ENCODE data around the gene RDH16. TPM values are rescaled to one million over a fixed set of nuclear protein-coding genes. Genes with fewer than 3 reads are reported as not detected.
A peak's percentile ranks its signal among the peaks of the same experiment; 100 is the strongest.

The RDH16 gene
- total RNA-seq, 1 donor from 2014 or later: 1.2 TPM

DNA sequence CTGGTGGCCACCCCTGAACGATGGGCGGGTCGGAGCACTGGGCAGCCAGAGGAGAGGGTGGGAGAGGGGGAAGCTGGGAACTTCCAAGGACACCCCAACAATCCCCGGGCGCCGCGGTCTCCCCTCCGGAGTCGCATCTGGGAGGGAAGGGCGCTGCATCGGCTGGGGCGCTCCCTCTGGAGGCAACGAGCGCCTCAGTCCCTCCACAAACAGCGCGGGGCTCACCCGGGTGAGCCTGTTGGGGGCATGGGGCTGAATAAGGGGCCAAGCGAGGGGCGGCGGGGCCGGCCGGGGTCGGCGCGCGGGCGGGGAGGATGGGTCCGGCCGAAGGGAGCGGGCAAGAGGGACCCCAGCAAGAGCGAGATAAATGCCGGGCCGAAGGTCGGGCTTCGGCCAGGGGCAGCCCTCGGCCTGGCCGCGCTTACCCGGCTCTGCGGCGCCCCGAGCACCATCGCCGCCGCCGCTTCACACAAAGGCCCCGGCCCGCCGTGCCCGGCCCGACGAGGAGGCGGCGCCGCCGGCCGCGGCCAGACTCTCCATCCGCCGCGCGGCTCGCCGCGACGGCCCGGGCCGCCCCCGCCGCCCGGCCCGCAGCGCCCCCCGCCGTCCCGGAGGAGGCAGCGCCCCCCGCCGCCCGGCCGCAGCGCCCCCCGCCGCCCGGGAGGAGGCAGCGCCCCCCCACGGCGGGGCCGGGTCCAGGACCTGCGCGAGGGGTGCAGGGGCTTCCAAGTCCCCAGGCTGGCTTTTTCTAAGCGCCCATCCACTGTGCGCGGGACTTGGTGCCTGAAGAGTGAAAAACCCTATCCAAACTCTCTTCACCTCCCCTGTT is 48.8 kb upstream of the RDH16 start, which contains the start of gene ZBTB39:
Gene ZBTB39, minus strand, starts transcription at position 567 of the 829 bp plus-strand sequence. CDS start 1,629 bp downstream, outside the sequence.
- H3K27ac ChIP-seq: peak within 1 kb of the TSS; percentile 22
- H3K4me1 ChIP-seq: peaks cover 7% of the 10 kb centered on the region
- TF ChIP-seq EZH2 (IDR thresholded peaks at IDR 0.05): no peak
- TF ChIP-seq, protein P1, sequence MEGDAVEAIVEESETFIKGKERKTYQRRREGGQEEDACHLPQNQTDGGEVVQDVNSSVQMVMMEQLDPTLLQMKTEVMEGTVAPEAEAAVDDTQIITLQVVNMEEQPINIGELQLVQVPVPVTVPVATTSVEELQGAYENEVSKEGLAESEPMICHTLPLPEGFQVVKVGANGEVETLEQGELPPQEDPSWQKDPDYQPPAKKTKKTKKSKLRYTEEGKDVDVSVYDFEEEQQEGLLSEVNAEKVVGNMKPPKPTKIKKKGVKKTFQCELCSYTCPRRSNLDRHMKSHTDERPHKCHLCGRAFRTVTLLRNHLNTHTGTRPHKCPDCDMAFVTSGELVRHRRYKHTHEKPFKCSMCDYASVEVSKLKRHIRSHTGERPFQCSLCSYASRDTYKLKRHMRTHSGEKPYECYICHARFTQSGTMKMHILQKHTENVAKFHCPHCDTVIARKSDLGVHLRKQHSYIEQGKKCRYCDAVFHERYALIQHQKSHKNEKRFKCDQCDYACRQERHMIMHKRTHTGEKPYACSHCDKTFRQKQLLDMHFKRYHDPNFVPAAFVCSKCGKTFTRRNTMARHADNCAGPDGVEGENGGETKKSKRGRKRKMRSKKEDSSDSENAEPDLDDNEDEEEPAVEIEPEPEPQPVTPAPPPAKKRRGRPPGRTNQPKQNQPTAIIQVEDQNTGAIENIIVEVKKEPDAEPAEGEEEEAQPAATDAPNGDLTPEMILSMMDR (IDR thresholded peaks at IDR 0.05): peak; percentile 58
- peak within 1 kb of the TSS; percentile 80 for H2AFZ ChIP-seq (replicated peaks)
- H4K20me1 ChIP-seq (ENCODE audit: low read depth): peaks cover 43% of the 10 kb centered on the region
- H3K27me3 ChIP-seq: no peaks in the 10 kb centered on the region
- H3F3A ChIP-seq (ENCODE audit: low read depth): peaks cover 8% of the 10 kb centered on the region
- H3K4me2 ChIP-seq: peak within 1 kb of the TSS; percentile 85
- Mint-ChIP-seq H3K9me3 (no peaks in the 10 kb centered on the region), H3K27ac (peak within 1 kb of the TSS; percentile 95), H3K27me3 (ENCODE audit: insufficient read depth, low read depth) (peaks cover 2% of the 10 kb centered on the region), H3K36me3 (peaks cover 28% of the 10 kb centered on the region), H3K4me1 (peaks cover 19% of the 10 kb centered on the region), H3K4me3 (peak within 1 kb of the TSS; percentile 96)
- no peaks in the 10 kb centered on the region for H3K9me3 ChIP-seq (ENCODE audit: low read depth)
- peak within 1 kb of the TSS; percentile 96 for H3K9ac ChIP-seq
- peak; percentile 90 for DNase-seq (ENCODE audit: low spot score)
- H3K79me2 ChIP-seq (ENCODE audit: low read depth): peaks cover 49% of the 10 kb centered on the region
- H3K36me3 ChIP-seq: no peaks in the 10 kb centered on the region
- H3K4me3 ChIP-seq: peak within 1 kb of the TSS; percentile 78

DNA sequence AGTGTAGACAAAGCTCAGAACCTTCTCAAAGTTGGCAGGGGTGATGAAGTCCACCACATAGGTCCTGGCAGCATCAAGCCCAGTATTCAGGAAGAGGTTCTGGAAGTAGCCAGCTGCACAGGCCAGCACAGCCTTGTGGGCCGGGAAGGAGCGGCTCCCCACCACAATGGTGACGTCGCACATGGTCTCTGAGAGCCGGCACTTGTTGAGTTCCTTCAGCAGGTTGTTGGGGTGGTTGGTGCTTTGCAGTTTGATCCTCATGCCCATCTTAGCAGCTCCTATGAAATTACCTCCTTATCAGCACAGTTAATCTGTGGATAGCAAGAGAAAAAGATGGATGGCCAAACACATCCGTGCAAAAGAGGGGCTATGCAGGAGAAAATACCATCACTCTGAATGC is 47.2 kb upstream of the RDH16 start:
- Histone ChIP-seq H3K9ac (no peak overlapping the region), H3K4me3 (no peak overlapping the region), H3K36me3 (peaks cover 9% of the 10 kb centered on the region), H3F3A (ENCODE audit: low read depth) (peaks cover 8% of the 10 kb centered on the region), H4K20me1 (ENCODE audit: low read depth) (peaks cover 58% of the 10 kb centered on the region), H3K4me1 (peaks cover 7% of the 10 kb centered on the region), H3K4me2 (peak overlapping the region; percentile 85), H3K27ac (no peak overlapping the region), H2AFZ (replicated peaks) (no peak overlapping the region), H3K9me3 (ENCODE audit: low read depth) (no peaks in the 10 kb centered on the region), H3K79me2 (ENCODE audit: low read depth) (peaks cover 64% of the 10 kb centered on the region), H3K27me3 (no peaks in the 10 kb centered on the region)
- peaks cover 2% of the 10 kb centered on the region for H3K27me3 Mint-ChIP-seq (ENCODE audit: insufficient read depth, low read depth)
- TF ChIP-seq, protein P1 (IDR thresholded peaks at IDR 0.05): no peak
- no peak for TF ChIP-seq EZH2 (IDR thresholded peaks at IDR 0.05)
- TF ChIP-seq EZH2phosphoT487 (IDR thresholded peaks at IDR 0.05): no peak
- peaks cover 21% of the 10 kb centered on the region for H3K4me1 Mint-ChIP-seq
- DNase-seq (ENCODE audit: low spot score): no peak
- peaks cover 28% of the 10 kb centered on the region for H3K36me3 Mint-ChIP-seq
- H3K27ac Mint-ChIP-seq: no peak overlapping the region
- peak overlapping the region; percentile 96 for H3K4me3 Mint-ChIP-seq
- no peaks in the 10 kb centered on the region for H3K9me3 Mint-ChIP-seq

DNA sequence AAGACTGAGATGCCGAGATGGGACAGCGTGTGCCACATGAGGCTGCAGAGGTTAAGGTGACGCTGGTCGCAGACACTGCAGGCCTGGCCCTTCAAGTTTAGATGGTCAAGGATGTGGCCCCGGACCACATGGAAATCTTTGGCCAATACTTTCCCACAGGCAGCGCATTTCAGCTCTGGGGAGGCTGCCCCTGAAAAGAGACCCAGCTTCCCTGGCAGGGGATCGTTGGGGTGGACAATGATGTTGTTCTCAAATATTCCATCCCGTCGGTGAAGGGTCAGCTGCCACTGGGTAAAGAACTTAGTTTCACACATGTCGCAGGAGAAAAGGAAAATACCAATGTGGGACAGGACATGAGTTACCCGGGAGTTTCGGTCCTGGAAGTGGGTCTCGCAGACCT is 46.0 kb upstream of the RDH16 start:
- H3K27me3 ChIP-seq: no peaks in the 10 kb centered on the region
- H3K9ac ChIP-seq: no peak overlapping the region
- TF ChIP-seq EZH2phosphoT487 (IDR thresholded peaks at IDR 0.05) (no peak), EZH2 (IDR thresholded peaks at IDR 0.05) (no peak)
- TF ChIP-seq, protein P1 (IDR thresholded peaks at IDR 0.05): no peak
- H3K4me3 ChIP-seq: no peak overlapping the region
- H3K36me3 Mint-ChIP-seq: peaks cover 35% of the 10 kb centered on the region
- peaks cover 77% of the 10 kb centered on the region for H3K79me2 ChIP-seq (ENCODE audit: low read depth)
- peaks cover 9% of the 10 kb centered on the region for H3K36me3 ChIP-seq
- no peak overlapping the region for H3K27ac Mint-ChIP-seq
- H2AFZ ChIP-seq (replicated peaks): no peak overlapping the region
- peaks cover 2% of the 10 kb centered on the region for H3K27me3 Mint-ChIP-seq (ENCODE audit: insufficient read depth, low read depth)
- H3K4me3 Mint-ChIP-seq: no peak overlapping the region
- H3K4me2 ChIP-seq: no peak overlapping the region
- no peak overlapping the region for H3K27ac ChIP-seq
- peaks cover 18% of the 10 kb centered on the region for H3K4me1 Mint-ChIP-seq
- peaks cover 71% of the 10 kb centered on the region for H4K20me1 ChIP-seq (ENCODE audit: low read depth)
- no peaks in the 10 kb centered on the region for H3K9me3 ChIP-seq (ENCODE audit: low read depth)
- H3K9me3 Mint-ChIP-seq: no peaks in the 10 kb centered on the region
- peaks cover 7% of the 10 kb centered on the region for H3K4me1 ChIP-seq
- peaks cover 8% of the 10 kb centered on the region for H3F3A ChIP-seq (ENCODE audit: low read depth)
- DNase-seq (ENCODE audit: low spot score): no peak
